ENCODE measurements around the gene P4HTM. TPM values are rescaled to one million over a fixed set of nuclear protein-coding genes. Genes with fewer than 3 reads are reported as not detected.

P4HTM gene
- total and polyA plus RNA-seq, 2 of the 8 experiments (the other 6 are each of a cell fraction or from before 2014, with no cell fraction given): 19.1 to 25.4 TPM

DNA sequence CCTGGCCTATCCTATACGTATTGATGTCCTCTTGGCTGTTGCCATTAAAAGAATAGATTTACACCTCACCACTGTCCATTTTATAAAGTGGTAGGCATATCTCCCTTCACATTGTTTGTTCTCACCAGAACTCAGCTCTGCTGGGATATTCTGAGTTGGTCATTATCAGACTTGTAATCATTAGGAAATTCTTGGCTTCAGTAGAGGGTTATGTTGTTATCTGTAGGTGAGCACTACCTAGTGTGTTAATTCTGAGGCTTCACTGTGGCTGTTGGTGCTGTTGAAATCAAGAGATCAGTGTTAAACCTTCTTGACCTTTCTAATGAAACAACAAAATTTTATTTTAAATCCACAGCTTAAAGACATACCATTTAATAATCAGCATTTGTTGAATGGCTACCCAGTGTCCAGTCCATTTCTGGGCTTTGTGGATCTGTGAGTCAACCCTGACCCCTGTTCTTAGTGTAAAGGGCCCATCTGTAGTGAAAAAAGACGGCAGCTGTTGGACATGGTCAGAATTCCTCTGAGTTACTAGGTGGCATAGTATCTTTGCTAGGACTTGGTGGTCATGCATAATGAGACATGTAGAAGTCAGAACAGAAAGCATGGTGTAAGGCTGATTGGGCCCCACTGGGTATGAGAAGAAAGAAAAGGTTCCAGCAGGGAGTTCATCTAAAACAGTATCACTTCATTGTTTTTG lies 32.9 kb upstream of the P4HTM start:
- Histone ChIP-seq H4K8ac (ENCODE audit: extremely low read depth, insufficient read depth, low read length) (no peak overlapping the region), H2BK12ac (ENCODE audit: low read depth, low read length) (no peak overlapping the region), H3K14ac (ENCODE audit: insufficient read length) (no peak overlapping the region), H3K4me1 (replicated peaks in 1 of 4; ENCODE audit: control insufficient read depth in 3 of 4, insufficient read depth in 4 of 4, low read length in 3 of 4) (no peaks in the 10 kb centered on the region), H3K4ac (replicated peaks; ENCODE audit: insufficient read length, low read depth, low read length) (no peak overlapping the region), H3K23me2 (ENCODE audit: low read depth, low read length) (no peaks in the 10 kb centered on the region), H3K79me2 (ENCODE audit: control insufficient read depth in 1 of 2, insufficient read depth in 2 of 2, low read length in 2 of 2) (peaks cover 0 to 29% of the 10 kb centered on the region in 2 experiments; a peak in 2 of 4 replicates), H2AK5ac (ENCODE audit: low read depth, low read length) (no peak overlapping the region), H3K4me3 (ENCODE audit: extremely low read depth in 1 of 4, insufficient read depth in 2 of 4, low read depth in 3 of 4, low read length in 4 of 4) (no peak overlapping the region), H4K91ac (replicated peaks; ENCODE audit: insufficient read length, low read length) (no peak overlapping the region), H4K20me1 (replicated peaks in 1 of 2; ENCODE audit: control insufficient read depth in 1 of 2, insufficient read depth in 2 of 2, low read length in 2 of 2) (peaks cover 0 to 2% of the 10 kb centered on the region in 2 experiments), H3K9ac (replicated peaks in 1 of 4; ENCODE audit: extremely low read depth in 1 of 4, low read depth in 3 of 4, low read length in 3 of 4) (no peak overlapping the region), H3K27me3 (replicated peaks in 1 of 4; ENCODE audit: control insufficient read depth in 3 of 4, extremely low read depth in 1 of 4, insufficient read depth in 3 of 4, low read length in 3 of 4) (no peaks in the 10 kb centered on the region), H3K23ac (ENCODE audit: insufficient read length) (no peak overlapping the region), H2BK5ac (ENCODE audit: low read depth, low read length) (no peak overlapping the region), H3K56ac (replicated peaks; ENCODE audit: insufficient read length, low read depth, low read length) (no peak overlapping the region), H2BK20ac (ENCODE audit: low read length) (no peak overlapping the region), H3K4me2 (ENCODE audit: insufficient read depth in 1 of 2, low read depth in 2 of 2, low read length in 2 of 2) (no peak overlapping the region), H3K9me3 (ENCODE audit: insufficient read depth in 2 of 2, low read depth in 1 of 2, low read length in 1 of 2) (no peaks in the 10 kb centered on the region), H3K79me1 (ENCODE audit: low read depth, low read length) (peaks cover 10% of the 10 kb centered on the region), H2BK15ac (ENCODE audit: low read length) (no peak overlapping the region), H2AFZ (ENCODE audit: low read length) (no peak overlapping the region), H3K36me3 (ENCODE audit: control insufficient read depth in 2 of 4, insufficient read depth in 4 of 4, low read length in 3 of 4) (peaks cover 0 to 5% (median 1%) of the 10 kb centered on the region in 4 experiments; a peak in 3 of 8 replicates), H4K5ac (ENCODE audit: insufficient read length, low read depth, low read length) (no peak overlapping the region), H3K27ac (ENCODE audit: low read depth, low read length) (no peak overlapping the region), H2BK120ac (replicated peaks; ENCODE audit: low read depth, low read length) (no peak overlapping the region), H3K18ac (ENCODE audit: extremely low read depth, low read length) (no peak overlapping the region)
- ChIA-PET CTCF (ENCODE audit: partially characterized antibody) (interaction anchor here (0.6 kb wide), 1 partner anchor 873 kb away, joined by 4 read pairs; no protein-coding TSS in a partner anchor), POLR2A (ENCODE audit: partially characterized antibody) (interaction anchor here (0.5 to 1.0 kb wide), 2 partner anchors 12 to 14 kb away, joined by 3 read pairs; no protein-coding TSS in a partner anchor)
- 93% methylated on average over 2 of the region's 2 CpGs; no CpG with 5 or more reads in 1 of the 2 experiments for WGBS, 2 experiments (ENCODE audit: extremely low coverage in 1 of 2, insufficient coverage in 1 of 2, insufficient read length in 1 of 2, insufficient replicate concordance in 2 of 2, low coverage in 1 of 2, low lambda C conversion rate in 2 of 2, missing lambda C conversion rate in 1 of 2)
- FAIRE-seq (no peak), DNase-seq (ENCODE audit: low read depth in 1 of 2, low spot score in 2 of 2) (no peak)
- TF ChIP-seq KDM4A (IDR thresholded peaks at IDR 0.05; ENCODE audit: low read depth, low read length, severe bottlenecking) (no peak), TCF12 (IDR thresholded peaks at IDR 0.05; ENCODE audit: low read depth, low read length) (no peak), CHD1 (IDR thresholded peaks at IDR 0.05; ENCODE audit: low read depth, low read length) (no peak), HDAC6 (IDR thresholded peaks at IDR 0.05; ENCODE audit: low read depth, low read length) (no peak), FOSL1 (IDR thresholded peaks at IDR 0.05; ENCODE audit: insufficient read depth, low read depth, low read length) (no peak), POLR2A (IDR thresholded peaks at IDR 0.05; ENCODE audit: control extremely low read depth in 1 of 2, low read depth in 2 of 2, low read length in 2 of 2) (no peak), RFX5 (IDR thresholded peaks at IDR 0.05; ENCODE audit: borderline replicate concordance, low read depth, low read length) (no peak), EP300 (IDR thresholded peaks at IDR 0.05; ENCODE audit: borderline replicate concordance in 1 of 2, low read depth in 2 of 2, low read length in 2 of 2) (no peak), GABPA (IDR thresholded peaks at IDR 0.05; ENCODE audit: borderline replicate concordance, insufficient read depth, low read length) (no peak), RAD21 (IDR thresholded peaks at IDR 0.05 in 1 of 2, conservative IDR thresholded peaks at IDR 0.05 in 1 of 2; ENCODE audit: low read depth in 2 of 2, low read length in 2 of 2) (no peak), RXRA (IDR thresholded peaks at IDR 0.05; ENCODE audit: insufficient read depth, low read depth, low read length) (no peak), POLR2AphosphoS5 (IDR thresholded peaks at IDR 0.05; ENCODE audit: low read depth, low read length) (no peak), KDM1A (IDR thresholded peaks at IDR 0.05; ENCODE audit: borderline replicate concordance, low read length) (no peak)

Measured in H1 (cell line).